GM19240 (cell line): ENCODE results near the gene CD72.
"Not testable (repeated sequence)": the region's sequence is repeated elsewhere in the genome, so short reads cannot be mapped to it uniquely, and the experiment has no call there.

Experiments used
- DNase-seq: peaks from one replicate; pipeline ENCODE4 v3.0.0; 2011; ENCODE audit warnings: low spot score; ENCODE audit not compliant: insufficient read length

CD72 gene

GRCh38 chr9:35618854-35619799 is 914 bp upstream of the CD72 start:
- DNase-seq, result peak; percentile 25

- no peak for DNase-seq
Measured at GRCh38 chr9:35617548-35617947, 665 bp downstream of the CD72 start.

GRCh38 chr9:35616681-35617459 is 1.3 kb downstream of the CD72 start:
- peak; percentile 50 for DNase-seq

- no peak for DNase-seq
Measured at GRCh38 chr9:35615981-35616680, 2.1 kb downstream of the CD72 start.

GRCh38 chr9:35612843-35613242 is 5.4 kb downstream of the CD72 start:
- DNase-seq, result no peak

- not testable (repeated sequence) for DNase-seq
Measured at GRCh38 chr9:35612066-35612465, 6.1 kb downstream of the CD72 start.

GRCh38 chr9:35611230-35611797 is 6.9 kb downstream of the CD72 start:
- DNase-seq, result no peak

GRCh38 chr9:35609820-35610163 is 8.4 kb downstream of the CD72 start:
- no peak for DNase-seq

- no peak for DNase-seq
Measured at GRCh38 chr9:35609001-35609819, 9.0 kb downstream of the CD72 start.

- no peak for DNase-seq
Measured at GRCh38 chr9:35608221-35608620, 10.0 kb downstream of the CD72 start.

- no peak for DNase-seq
Measured at GRCh38 chr9:35606726-35607125, 11.5 kb downstream of the CD72 start.

GRCh38 chr9:35606138-35606504 is 12.1 kb downstream of the CD72 start:
- no peak for DNase-seq

GRCh38 chr9:35605351-35606137 is 12.7 kb downstream of the CD72 start:
- peak; percentile 38 for DNase-seq

- DNase-seq, result peak; percentile 92
Measured at GRCh38 chr9:35604578-35605350, 13.4 kb downstream of the CD72 start, which contains the start of gene TESK1. Gene TESK1, plus strand, starts transcription at chr9:35605262. Its CDS starts 358 bp downstream, at chr9:35605620.

- peak; percentile 99 for DNase-seq
Measured at GRCh38 chr9:35603986-35604577, 14.1 kb downstream of the CD72 start.

GRCh38 chr9:35603506-35603985 is 14.7 kb downstream of the CD72 start:
- no peak for DNase-seq

- DNase-seq, result no peak
Measured at GRCh38 chr9:35599763-35600604, 18.2 kb downstream of the CD72 start.
